ENCODE results near the gene PJA2.
"Not testable (repeated sequence)": the region's sequence is repeated elsewhere in the genome, so short reads cannot be mapped to it uniquely, and the experiment has no call there.

Gene PJA2

DNA sequence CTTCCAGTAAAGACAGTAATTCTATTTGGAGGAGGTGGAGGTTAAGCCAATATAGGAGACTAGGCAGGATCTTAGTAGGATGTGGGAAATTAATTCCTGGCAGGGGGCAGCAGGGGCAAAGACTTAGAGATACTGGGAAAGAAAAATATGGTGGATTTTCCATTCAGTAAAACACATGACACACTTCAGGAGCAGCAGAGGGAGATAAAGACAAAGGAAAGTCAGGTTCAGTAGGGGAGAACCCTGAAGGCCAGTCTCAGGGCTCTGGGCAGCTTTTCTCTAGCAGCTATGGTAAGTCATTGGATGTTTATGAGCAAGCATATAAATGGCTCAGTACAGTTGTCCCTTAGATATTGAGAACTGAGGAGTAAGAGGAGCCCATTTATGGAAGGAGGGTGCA, 105.5 kb downstream of the PJA2 start:
- Histone ChIP-seq H3K27ac (no peak overlapping the region), H3K4me3 (no peak overlapping the region)
- TF ChIP-seq CTCF (IDR thresholded peaks at IDR 0.05): no peak
- no peak for DNase-seq (ENCODE audit: low spot score)

DNA sequence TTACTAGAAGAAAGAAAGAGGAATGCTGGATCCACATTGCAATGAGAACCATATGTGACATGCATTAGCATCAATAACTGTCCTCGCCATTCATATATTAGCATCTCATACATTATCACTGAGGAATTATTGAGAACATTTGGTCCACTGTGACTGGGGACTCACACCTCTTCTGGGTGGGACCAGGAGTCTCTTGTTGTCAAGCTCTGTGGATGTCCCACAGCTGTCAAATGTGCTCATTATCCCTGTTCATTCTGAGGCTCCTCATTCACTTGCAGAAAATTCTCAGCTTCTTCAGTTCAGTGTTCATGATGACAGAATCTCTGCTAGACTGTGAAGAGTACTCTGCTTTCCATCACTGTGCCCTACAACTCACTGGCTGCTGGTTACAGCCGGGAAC, 109.4 kb downstream of the PJA2 start:
- Histone ChIP-seq H3K4me3 (no peak overlapping the region), H3K27ac (no peak overlapping the region)
- no peak for DNase-seq (ENCODE audit: low spot score)
- TF ChIP-seq CTCF (IDR thresholded peaks at IDR 0.05): no peak

GRCh38 chr5:109299557-109299956, 110.2 kb downstream of the PJA2 start:
- no peak overlapping the region for H3K27ac ChIP-seq
- no peak for DNase-seq (ENCODE audit: low spot score)
- no peak overlapping the region for H3K4me3 ChIP-seq
- no peak for TF ChIP-seq CTCF (IDR thresholded peaks at IDR 0.05)

- no peak for DNase-seq (ENCODE audit: low spot score)
- Histone ChIP-seq H3K4me3 (no peak overlapping the region), H3K27ac (no peak overlapping the region)
- TF ChIP-seq CTCF (IDR thresholded peaks at IDR 0.05): no peak
These were observed 111.0 kb downstream of the PJA2 start for GRCh38 chr5:109298794-109299193.

GRCh38 chr5:109297900-109298299, 111.9 kb downstream of the PJA2 start:
- H3K27ac ChIP-seq: no peak overlapping the region
- TF ChIP-seq CTCF (IDR thresholded peaks at IDR 0.05): no peak
- DNase-seq (ENCODE audit: low spot score): no peak
- no peak overlapping the region for H3K4me3 ChIP-seq

DNA sequence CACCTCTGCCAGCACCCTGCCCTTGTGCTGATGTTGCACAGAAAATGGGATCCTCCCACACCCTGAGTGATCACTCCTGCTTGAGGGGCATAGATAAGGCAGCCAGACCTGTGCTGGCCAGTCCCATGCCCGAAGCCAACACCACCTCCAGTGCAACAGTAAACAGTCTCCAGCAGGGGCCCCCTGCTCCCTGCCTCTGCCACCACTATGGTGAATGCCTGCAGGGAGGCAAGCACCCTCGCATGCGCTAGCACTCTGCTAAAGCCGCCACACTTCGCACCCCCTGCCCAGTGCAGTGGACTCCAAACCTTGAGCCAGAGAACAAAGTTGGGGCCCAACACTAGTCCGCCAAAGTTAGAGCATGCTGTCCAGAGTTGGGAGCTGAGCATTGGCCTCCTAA, 118.7 kb downstream of the PJA2 start:
- no peak overlapping the region for H3K4me3 ChIP-seq
- H3K27ac ChIP-seq: no peak overlapping the region
- no peak for DNase-seq (ENCODE audit: low spot score)
- TF ChIP-seq CTCF (IDR thresholded peaks at IDR 0.05): no peak

GRCh38 chr5:109290231-109290630, 119.5 kb downstream of the PJA2 start:
- TF ChIP-seq CTCF (IDR thresholded peaks at IDR 0.05): no peak
- no peak overlapping the region for H3K4me3 ChIP-seq
- DNase-seq (ENCODE audit: low spot score): no peak
- no peak overlapping the region for H3K27ac ChIP-seq

GRCh38 chr5:109286628-109287027, 123.1 kb downstream of the PJA2 start:
- DNase-seq (ENCODE audit: low spot score); H3K4me3 ChIP-seq; H3K27ac ChIP-seq: not testable (repeated sequence)
